HEK293 (cell line): ENCODE data around the gene TRIM66.
A peak's percentile ranks its signal among the peaks of the same experiment; 100 is the strongest.

Experiments used
- CTCF ChIA-PET: fragments of 350-600 bp; formaldehyde crosslinking; extraction: SDS; loops from one replicate; lab custom pipeline; 2021; ENCODE audit warnings: antibody characterized with exemption; lab: Yijun Ruan, JAX
- POLR2A ChIA-PET: fragments of 300-600 bp; formaldehyde crosslinking; extraction: SDS; loops from one replicate; lab custom pipeline; 2020; ENCODE audit warnings: antibody characterized with exemption, inconsistent platforms; lab: Yijun Ruan, JAX
- H3K27ac ChIP-seq: fragments of 200-500 bp; sonication (Bioruptor generic); 2 replicates; pipeline ENCODE4 v1.5.1; 2014; ENCODE audit warnings: low read depth, low read length, control low read depth, inconsistent platforms; ENCODE audit errors: extremely low read depth
- H3K36me3 ChIP-seq, 2 experiments: fragments of 200-500 bp in 1 of 2; sonication (Bioruptor generic) in 1 of 2; 1 replicate in 1 of 2; 2 replicates in 1 of 2; pipeline ENCODE4 v1.5.1; 2014 to 2017; ENCODE audit warnings: inconsistent platforms in 2 of 2, low read length in 2 of 2; ENCODE audit not compliant: control insufficient read depth in 2 of 2, insufficient read depth in 1 of 2
- H3K4me1 ChIP-seq: fragments of 200-500 bp; sonication (Bioruptor generic); 2 replicates; pipeline ENCODE4 v1.5.1; 2014; ENCODE audit warnings: mild to moderate bottlenecking, low read length, inconsistent platforms; ENCODE audit not compliant: control insufficient read depth, insufficient read depth
- H3K4me3 ChIP-seq: 2 replicates; pipeline ENCODE4 v1.5.1; 2011; ENCODE audit warnings: low read depth, mild to moderate bottlenecking, control low read depth, low read length, moderate library complexity
- H3K9me3 ChIP-seq: fragments of 200-500 bp; sonication (Bioruptor generic); 2 replicates; pipeline ENCODE4 v1.5.1; 2014; ENCODE audit warnings: low read depth, low read length, inconsistent platforms; ENCODE audit not compliant: control insufficient read depth, insufficient read depth
- GFI1B ChIP-seq: fragments of 450-650 bp; formaldehyde crosslinking; IDR thresholded peaks from 2 replicates; pipeline ENCODE4 v1.5.1; 2016; ENCODE audit warnings: missing biosample characterization, missing genetic modification characterization
- INSM2 ChIP-seq: fragments of 450-650 bp; formaldehyde crosslinking; IDR thresholded peaks from 2 replicates; pipeline ENCODE4 v1.5.1; 2016; ENCODE audit warnings: missing biosample characterization, missing genetic modification characterization
- KLF16 ChIP-seq: fragments of 450-650 bp; formaldehyde crosslinking; IDR thresholded peaks from 2 replicates; pipeline ENCODE4 v1.5.1; 2017; ENCODE audit warnings: missing biosample characterization, missing genetic modification characterization
- KLF7 ChIP-seq: fragments of 450-650 bp; formaldehyde crosslinking; IDR thresholded peaks from 2 replicates; pipeline ENCODE4 v1.5.1; 2016; ENCODE audit warnings: missing biosample characterization, missing genetic modification characterization, borderline replicate concordance
- OVOL3 ChIP-seq: fragments of 450-650 bp; formaldehyde crosslinking; IDR thresholded peaks from 2 replicates; pipeline ENCODE4 v1.5.1; 2016; ENCODE audit warnings: missing biosample characterization, missing genetic modification characterization
- PRDM10 ChIP-seq: fragments of 450-650 bp; formaldehyde crosslinking; IDR thresholded peaks from 2 replicates; pipeline ENCODE4 v1.5.1; 2016; ENCODE audit warnings: missing biosample characterization, missing genetic modification characterization
- RBAK ChIP-seq: fragments of 450-650 bp; formaldehyde crosslinking; IDR thresholded peaks from 2 replicates; pipeline ENCODE4 v1.5.1; 2016; ENCODE audit warnings: missing biosample characterization, missing genetic modification characterization
- SCRT1 ChIP-seq: fragments of 450-650 bp; formaldehyde crosslinking; IDR thresholded peaks from 2 replicates; pipeline ENCODE4 v1.5.1; 2016; ENCODE audit warnings: missing biosample characterization, missing genetic modification characterization, borderline replicate concordance
- SP2 ChIP-seq: fragments of 450-650 bp; formaldehyde crosslinking; IDR thresholded peaks from 2 replicates; pipeline ENCODE4 v1.5.1; 2016; ENCODE audit warnings: missing biosample characterization, missing genetic modification characterization
- TRIM28 ChIP-seq: IDR thresholded peaks from 2 replicates; pipeline ENCODE4 v1.6.1; 2011; ENCODE audit warnings: low read length, control low read depth, borderline replicate concordance
- ZNF112 ChIP-seq: fragments of 450-650 bp; formaldehyde crosslinking; IDR thresholded peaks from 2 replicates; pipeline ENCODE4 v1.5.0; 2017; ENCODE audit warnings: missing biosample characterization, missing genetic modification characterization
- ZNF174 ChIP-seq: fragments of 450-650 bp; formaldehyde crosslinking; IDR thresholded peaks from 2 replicates; pipeline ENCODE4 v1.5.0; 2017; ENCODE audit warnings: missing biosample characterization, mild to moderate bottlenecking, missing genetic modification characterization
- ZNF175 ChIP-seq: fragments of 450-650 bp; formaldehyde crosslinking; IDR thresholded peaks from 2 replicates; pipeline ENCODE4 v1.5.1; 2016; ENCODE audit warnings: missing biosample characterization, missing genetic modification characterization
- ZNF248 ChIP-seq: fragments of 450-650 bp; formaldehyde crosslinking; IDR thresholded peaks from 2 replicates; pipeline ENCODE4 v1.5.1; 2017; ENCODE audit warnings: missing biosample characterization, missing genetic modification characterization
- ZNF311 ChIP-seq: fragments of 450-650 bp; formaldehyde crosslinking; IDR thresholded peaks from 2 replicates; pipeline ENCODE4 v1.5.1; 2017; ENCODE audit warnings: missing biosample characterization, missing genetic modification characterization, borderline replicate concordance
- ZNF324 ChIP-seq: fragments of 450-650 bp; formaldehyde crosslinking; IDR thresholded peaks from 2 replicates; pipeline ENCODE4 v1.5.1; 2016; ENCODE audit warnings: missing biosample characterization, missing genetic modification characterization
- ZNF335 ChIP-seq: fragments of 450-650 bp; formaldehyde crosslinking; conservative IDR thresholded peaks from 2 replicates; pipeline ENCODE4 v1.5.1; 2016; ENCODE audit warnings: missing biosample characterization, missing genetic modification characterization
- ZNF394 ChIP-seq: fragments of 450-650 bp; formaldehyde crosslinking; IDR thresholded peaks from 2 replicates; pipeline ENCODE4 v1.5.1; 2016; ENCODE audit warnings: missing biosample characterization, missing genetic modification characterization, mild to moderate bottlenecking, moderate library complexity, borderline replicate concordance
- ZNF426 ChIP-seq: fragments of 450-650 bp; formaldehyde crosslinking; IDR thresholded peaks from 2 replicates; pipeline ENCODE4 v1.5.1; 2017; ENCODE audit warnings: missing biosample characterization, missing genetic modification characterization, mild to moderate bottlenecking, inconsistent platforms, moderate library complexity
- ZNF621 ChIP-seq: fragments of 450-650 bp; formaldehyde crosslinking; IDR thresholded peaks from 2 replicates; pipeline ENCODE4 v1.5.1; 2017; ENCODE audit warnings: missing biosample characterization, missing genetic modification characterization
- ZNF664 ChIP-seq: fragments of 450-650 bp; formaldehyde crosslinking; IDR thresholded peaks from 2 replicates; pipeline ENCODE4 v1.5.1; 2016; ENCODE audit warnings: missing biosample characterization, missing genetic modification characterization
- ZNF670 ChIP-seq: fragments of 450-650 bp; formaldehyde crosslinking; IDR thresholded peaks from 2 replicates; pipeline ENCODE4 v1.5.1; 2016; ENCODE audit warnings: missing biosample characterization, missing genetic modification characterization, low read depth
- ZNF777 ChIP-seq: fragments of 450-650 bp; formaldehyde crosslinking; IDR thresholded peaks from 2 replicates; pipeline ENCODE4 v1.5.1; 2017; ENCODE audit warnings: missing biosample characterization, missing genetic modification characterization, borderline replicate concordance
- ZNF791 ChIP-seq: fragments of 450-650 bp; formaldehyde crosslinking; IDR thresholded peaks from 2 replicates; pipeline ENCODE4 v1.5.1; 2016; ENCODE audit warnings: missing biosample characterization, missing genetic modification characterization
- TF ChIP-seq, protein P1 (sequence below): fragments of 450-650 bp; formaldehyde crosslinking; IDR thresholded peaks from 2 replicates; pipeline ENCODE4 v1.5.1; 2016; ENCODE audit warnings: missing biosample characterization, missing genetic modification characterization
- TF ChIP-seq, protein P2 (sequence below): fragments of 450-650 bp; formaldehyde crosslinking; IDR thresholded peaks from 2 replicates; pipeline ENCODE4 v1.5.1; 2017; ENCODE audit warnings: missing biosample characterization, missing genetic modification characterization

Gene TRIM66

DNA sequence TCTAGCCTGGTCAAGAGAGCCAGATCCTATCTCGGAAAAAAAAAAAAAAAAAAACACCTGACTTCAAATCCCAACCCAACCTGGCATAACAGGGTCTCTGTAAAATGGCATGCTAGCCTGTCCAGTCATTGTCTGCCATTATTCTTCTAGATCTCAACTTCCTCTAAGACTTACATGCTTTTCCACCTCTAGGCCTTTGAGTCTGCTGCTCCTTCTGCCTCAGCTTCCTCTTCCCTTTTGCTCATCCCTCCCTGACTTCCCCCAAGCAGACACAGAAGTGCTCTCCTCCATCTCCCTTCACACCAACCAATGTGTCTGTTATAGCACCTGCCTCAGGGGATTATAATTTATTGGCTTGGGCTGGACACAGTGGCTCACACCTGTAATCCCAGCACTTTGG is 96.3 kb downstream of the TRIM66 start:
- ChIA-PET CTCF (no interaction called here), POLR2A (no interaction called here)
- Histone ChIP-seq H3K27ac (no peak overlapping the region), H3K36me3 (no peaks in the 10 kb centered on the region), H3K4me1 (no peaks in the 10 kb centered on the region), H3K9me3 (no peaks in the 10 kb centered on the region), H3K4me3 (no peak overlapping the region)
- TF ChIP-seq ZNF311 (tag by site-specific recombination) (no peak), ZNF621 (tag by site-specific recombination) (no peak), ZNF175 (tag by site-specific recombination) (no peak)

DNA sequence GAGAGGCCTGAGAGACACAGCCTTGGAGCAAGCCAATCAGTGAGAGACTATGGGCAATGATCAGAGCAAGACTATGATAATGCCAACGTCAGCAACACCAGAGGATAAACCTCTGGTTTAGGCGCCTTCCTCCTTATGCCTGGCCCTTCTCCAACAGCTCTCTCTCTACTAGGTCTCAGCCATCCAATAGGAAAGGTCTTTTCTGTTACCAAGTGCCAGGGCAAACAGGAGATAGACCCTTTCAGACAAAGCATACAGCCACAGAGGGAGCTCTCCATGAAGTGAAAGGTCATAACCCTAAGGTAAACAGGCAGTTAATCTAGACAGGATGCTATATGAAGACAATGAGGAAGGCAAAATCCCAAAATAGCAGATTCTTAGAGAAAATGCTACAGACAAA is 98.0 kb downstream of the TRIM66 start:
- POLR2A ChIA-PET, result interaction anchor here (0.6 to 1.2 kb wide), 3 partner anchors 10 to 98 kb away, joined by 4 to 5 read pairs (median 4); partner anchors contain the start of genes RPL27A, STK33 and TRIM66
- CTCF ChIA-PET, result interaction anchor here (0.8 to 1.4 kb wide), 3 partner anchors 9 to 27 kb away, joined by 3 to 6 read pairs (median 3); no protein-coding TSS in a partner anchor
- Histone ChIP-seq H3K9me3 (no peaks in the 10 kb centered on the region), H3K4me3 (no peak overlapping the region), H3K36me3 (no peaks in the 10 kb centered on the region), H3K4me1 (no peaks in the 10 kb centered on the region), H3K27ac (no peak overlapping the region)
- TF ChIP-seq PRDM10 (tag by site-specific recombination), result peak; percentile 91
- TF ChIP-seq ZNF394 (tag by site-specific recombination), result no peak
- 0 out of 2 replicates have a peak, but pooled peaks have one; percentile 15 for TF ChIP-seq TRIM28
- TF ChIP-seq, all 188 proteins: peak for 2

GRCh38 chr11:8584082-8584481 is 98.4 kb downstream of the TRIM66 start:
- no peaks in the 10 kb centered on the region for H3K36me3 ChIP-seq
- H3K4me1 ChIP-seq, result no peaks in the 10 kb centered on the region
- POLR2A ChIA-PET, result interaction anchor here (0.6 to 1.2 kb wide), 3 partner anchors 10 to 98 kb away, joined by 4 to 5 read pairs (median 4); partner anchors contain the start of genes RPL27A, STK33 and TRIM66
- no peak overlapping the region for H3K27ac ChIP-seq
- H3K9me3 ChIP-seq, result no peaks in the 10 kb centered on the region
- no peak overlapping the region for H3K4me3 ChIP-seq
- TF ChIP-seq ZNF426 (tag by site-specific recombination) (no peak), RBAK (tag by site-specific recombination) (no peak), SP2 (no peak), OVOL3 (tag by site-specific recombination) (no peak), ZNF335 (tag by site-specific recombination) (no peak), KLF16 (tag by site-specific recombination) (no peak), ZNF664 (no peak), ZNF248 (no peak), SCRT1 (no peak), ZNF670 (tag by site-specific recombination) (no peak), INSM2 (tag by site-specific recombination) (no peak), KLF7 (tag by site-specific recombination) (no peak), ZNF777 (no peak), ZNF791 (no peak), ZNF112 (tag by site-specific recombination) (no peak), ZNF174 (no peak), GFI1B (tag by site-specific recombination) (no peak), ZNF324 (tag by site-specific recombination) (no peak)
- TF ChIP-seq, protein P1, sequence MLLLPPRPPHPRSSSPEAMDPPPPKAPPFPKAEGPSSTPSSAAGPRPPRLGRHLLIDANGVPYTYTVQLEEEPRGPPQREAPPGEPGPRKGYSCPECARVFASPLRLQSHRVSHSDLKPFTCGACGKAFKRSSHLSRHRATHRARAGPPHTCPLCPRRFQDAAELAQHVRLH, result no peak
- TF ChIP-seq, protein P2, sequence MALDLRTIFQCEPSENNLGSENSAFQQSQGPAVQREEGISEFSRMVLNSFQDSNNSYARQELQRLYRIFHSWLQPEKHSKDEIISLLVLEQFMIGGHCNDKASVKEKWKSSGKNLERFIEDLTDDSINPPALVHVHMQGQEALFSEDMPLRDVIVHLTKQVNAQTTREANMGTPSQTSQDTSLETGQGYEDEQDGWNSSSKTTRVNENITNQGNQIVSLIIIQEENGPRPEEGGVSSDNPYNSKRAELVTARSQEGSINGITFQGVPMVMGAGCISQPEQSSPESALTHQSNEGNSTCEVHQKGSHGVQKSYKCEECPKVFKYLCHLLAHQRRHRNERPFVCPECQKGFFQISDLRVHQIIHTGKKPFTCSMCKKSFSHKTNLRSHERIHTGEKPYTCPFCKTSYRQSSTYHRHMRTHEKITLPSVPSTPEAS (tag by site-specific recombination), result no peak
- CTCF ChIA-PET, result interaction anchor here (0.8 to 1.4 kb wide), 3 partner anchors 9 to 27 kb away, joined by 3 to 6 read pairs (median 3); no protein-coding TSS in a partner anchor
